HG03354 (cell line): ENCODE measurements around the gene KCNH8.
A peak's percentile ranks its signal among the peaks of the same experiment; 100 is the strongest.

ENCODE experiments used
- ATAC-seq: cut with Tn5 transposase; IDR thresholded peaks from one replicate; pipeline ENCODE4 v1.9.1; 2021; ENCODE audit warnings: mild to moderate bottlenecking; ENCODE audit not compliant: unreplicated experiment, poor library complexity, severe bottlenecking

The KCNH8 gene

DNA sequence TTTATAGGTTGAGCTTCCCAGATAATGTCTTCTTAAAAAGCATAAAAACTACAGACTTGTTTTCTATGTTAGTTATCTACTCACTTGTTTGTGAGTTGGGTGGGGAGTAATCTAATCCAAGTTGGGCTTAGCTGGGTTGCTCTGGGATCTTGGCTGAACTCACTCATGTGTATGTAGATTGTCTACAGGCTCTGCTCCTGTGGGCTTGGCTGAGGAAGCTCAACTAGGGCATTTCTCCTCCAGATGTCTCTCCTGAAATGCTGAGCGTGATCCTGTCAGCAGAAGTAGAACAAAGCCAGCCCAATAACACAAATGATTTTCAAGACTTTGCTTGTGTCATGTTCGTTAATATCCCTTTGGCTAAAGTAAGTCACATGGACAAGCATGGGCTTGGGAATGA, 17.3 kb downstream of the KCNH8 start:
- ATAC-seq, result no peak

DNA sequence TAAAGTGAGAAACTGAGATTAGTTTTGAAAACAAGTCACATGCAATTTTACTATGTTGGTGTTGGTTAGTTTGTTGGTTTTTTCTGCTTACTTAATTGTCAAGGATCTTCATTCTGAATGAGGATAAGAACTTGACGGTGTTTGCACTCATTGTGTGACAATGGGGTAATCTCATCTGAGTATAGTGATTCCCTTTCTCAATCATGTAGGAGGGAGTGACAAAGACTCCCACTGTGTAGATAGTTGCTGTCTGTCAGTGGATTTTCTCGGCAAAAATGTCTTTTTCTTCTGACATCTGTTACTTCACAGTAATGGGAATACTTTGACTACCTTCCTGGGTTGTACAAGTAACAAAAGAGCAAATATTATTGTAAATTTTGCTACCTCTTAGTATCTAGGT, 23.5 kb downstream of the KCNH8 start:
- ATAC-seq, result no peak

DNA sequence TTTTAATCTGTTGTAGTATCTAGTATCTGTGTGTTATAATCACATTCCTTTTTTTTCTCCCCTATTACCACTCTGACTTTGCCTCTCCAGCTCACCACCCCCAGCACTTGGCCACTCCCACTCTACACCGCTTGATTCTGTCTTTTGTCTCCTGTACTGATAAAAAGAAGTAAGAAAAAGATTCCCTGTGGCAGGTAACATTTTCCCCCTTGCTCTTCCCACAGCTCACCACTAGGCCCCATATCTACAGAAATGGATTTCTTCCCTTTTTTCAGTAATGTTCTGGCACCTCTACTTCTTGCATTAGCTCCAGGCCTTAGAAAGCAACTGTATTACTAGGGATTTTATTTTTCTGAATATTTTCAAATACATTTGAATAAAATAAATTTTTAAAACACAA, 25.6 kb downstream of the KCNH8 start:
- ATAC-seq, result no peak

DNA sequence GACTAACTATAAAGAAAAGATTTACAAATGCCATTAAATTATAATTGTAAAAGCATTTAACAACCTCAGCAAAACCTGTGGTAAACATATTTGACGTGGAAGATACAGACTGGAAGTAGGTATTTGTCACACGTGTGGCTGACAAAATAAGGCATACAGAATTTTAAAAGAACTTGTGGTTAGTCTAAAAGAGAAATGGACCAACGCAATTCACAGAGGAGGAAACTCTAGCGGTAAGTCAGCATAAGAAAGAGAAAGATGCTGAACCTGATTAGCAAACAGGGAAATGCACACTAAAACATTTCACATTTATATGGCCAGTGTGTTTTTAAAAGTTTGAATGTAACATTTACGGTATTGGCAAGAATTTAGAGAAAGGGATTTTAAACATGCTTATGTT, 35.3 kb downstream of the KCNH8 start:
- no peak for ATAC-seq

DNA sequence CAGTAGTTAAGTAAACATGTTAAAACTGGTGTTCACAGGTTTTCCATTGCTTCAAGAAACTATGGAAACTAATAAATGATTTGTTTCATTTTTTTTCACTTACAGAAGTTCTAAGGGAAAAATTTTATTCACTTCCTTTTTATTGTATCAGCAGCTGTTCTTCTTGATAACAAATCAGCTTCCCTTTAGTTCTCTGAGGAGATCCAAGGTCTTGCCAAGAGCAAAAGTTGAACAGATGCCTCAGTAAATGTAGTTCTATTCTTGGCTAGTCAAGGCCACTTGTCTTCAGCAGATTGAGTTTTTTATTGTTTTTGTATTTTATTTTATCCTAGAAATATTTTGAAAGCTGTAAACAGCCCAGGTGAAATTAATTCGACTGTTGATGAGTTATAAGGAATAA, 41.8 kb downstream of the KCNH8 start:
- no peak for ATAC-seq

DNA sequence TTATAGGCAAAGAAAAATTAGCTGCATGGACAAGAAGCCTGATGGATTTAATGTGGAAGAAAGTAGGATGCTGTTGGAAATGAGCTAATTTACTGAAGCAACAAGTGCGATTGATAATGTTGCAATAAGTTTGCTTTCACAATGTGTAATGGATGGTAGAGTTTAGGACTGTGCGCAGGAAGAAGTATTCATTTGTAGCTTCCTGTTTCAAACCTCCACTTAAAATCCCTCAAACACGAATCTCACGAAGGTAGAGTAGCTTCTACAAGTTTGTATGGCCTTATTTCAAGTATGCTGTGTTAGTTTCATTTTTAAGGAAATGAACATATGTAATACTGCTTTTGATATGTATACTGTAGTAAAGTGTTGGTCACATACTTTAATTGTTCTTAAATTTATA, 42.3 kb downstream of the KCNH8 start:
- peak; percentile 67 for ATAC-seq

DNA sequence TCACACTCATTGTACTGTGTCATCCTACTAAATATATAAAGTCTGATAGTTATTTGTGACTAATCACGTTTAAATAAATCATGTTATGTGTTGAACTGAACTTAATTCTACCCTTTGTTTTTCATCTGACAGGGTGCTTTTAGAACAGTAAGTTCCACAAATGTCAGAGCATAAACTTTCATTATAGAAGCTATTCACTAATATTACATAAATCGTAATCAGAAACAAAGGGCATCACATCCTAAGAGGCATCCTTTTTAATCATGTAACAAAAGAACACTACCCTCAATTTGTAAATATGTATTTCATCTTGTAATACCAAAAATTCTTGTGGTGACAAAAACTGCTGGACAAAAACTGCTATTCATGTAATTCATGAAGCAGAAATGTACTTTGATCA, 50.8 kb downstream of the KCNH8 start:
- no peak for ATAC-seq

DNA sequence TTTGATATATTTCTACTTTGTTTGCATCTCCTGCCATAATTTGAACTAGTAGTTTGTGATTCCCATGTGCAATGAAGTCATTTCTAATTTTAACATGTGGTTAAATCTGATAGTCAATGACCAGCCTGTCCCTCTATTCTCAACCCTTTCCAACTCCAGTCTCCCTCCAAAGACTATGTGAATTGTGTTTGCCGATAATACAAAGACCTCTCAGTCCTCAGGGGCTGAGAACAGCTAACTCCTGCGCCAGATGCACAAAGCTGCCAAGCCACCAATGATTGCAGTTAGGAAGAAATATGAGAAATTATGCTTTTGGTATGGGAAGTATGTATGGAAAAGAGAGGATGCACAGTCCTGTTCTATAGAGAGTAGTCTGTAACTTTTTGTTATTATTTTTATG, 54.0 kb downstream of the KCNH8 start:
- no peak for ATAC-seq

DNA sequence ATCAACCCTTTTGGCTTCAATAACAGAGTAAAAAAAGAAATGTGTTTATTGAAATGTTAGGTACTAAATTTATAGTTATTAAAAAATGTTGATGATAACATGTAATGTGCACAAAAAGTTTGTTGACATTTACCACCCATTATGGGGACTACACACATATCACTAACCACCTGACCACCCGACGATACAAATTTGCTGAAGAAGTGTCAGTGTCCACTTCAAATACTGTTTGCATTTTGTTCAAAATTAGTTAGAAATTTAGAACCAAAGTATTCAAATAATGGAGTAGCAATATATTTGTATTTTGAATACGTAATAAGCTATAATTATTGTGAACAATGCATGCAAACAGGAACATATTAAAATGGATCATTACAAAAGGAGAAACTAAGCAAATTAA, 54.4 kb downstream of the KCNH8 start:
- ATAC-seq, result no peak

DNA sequence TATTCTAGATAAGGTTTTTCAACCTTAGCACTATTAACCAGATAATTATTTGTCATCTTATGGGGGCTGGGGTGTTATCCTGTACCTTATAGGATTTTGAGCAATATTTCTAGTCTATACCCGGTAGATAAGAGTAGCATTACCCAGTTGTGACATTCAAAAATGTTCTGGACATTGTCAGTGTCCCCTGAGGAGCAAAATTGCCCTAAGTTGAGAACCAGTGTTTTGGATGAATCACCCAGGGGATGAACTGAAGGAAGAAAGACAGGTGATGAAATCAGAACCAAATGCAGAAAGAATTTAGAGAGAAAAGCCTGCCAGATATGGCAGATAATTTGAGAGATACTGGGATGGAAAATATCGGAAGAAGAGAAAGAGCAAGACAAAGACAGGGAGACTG, 58.2 kb downstream of the KCNH8 start:
- no peak for ATAC-seq

DNA sequence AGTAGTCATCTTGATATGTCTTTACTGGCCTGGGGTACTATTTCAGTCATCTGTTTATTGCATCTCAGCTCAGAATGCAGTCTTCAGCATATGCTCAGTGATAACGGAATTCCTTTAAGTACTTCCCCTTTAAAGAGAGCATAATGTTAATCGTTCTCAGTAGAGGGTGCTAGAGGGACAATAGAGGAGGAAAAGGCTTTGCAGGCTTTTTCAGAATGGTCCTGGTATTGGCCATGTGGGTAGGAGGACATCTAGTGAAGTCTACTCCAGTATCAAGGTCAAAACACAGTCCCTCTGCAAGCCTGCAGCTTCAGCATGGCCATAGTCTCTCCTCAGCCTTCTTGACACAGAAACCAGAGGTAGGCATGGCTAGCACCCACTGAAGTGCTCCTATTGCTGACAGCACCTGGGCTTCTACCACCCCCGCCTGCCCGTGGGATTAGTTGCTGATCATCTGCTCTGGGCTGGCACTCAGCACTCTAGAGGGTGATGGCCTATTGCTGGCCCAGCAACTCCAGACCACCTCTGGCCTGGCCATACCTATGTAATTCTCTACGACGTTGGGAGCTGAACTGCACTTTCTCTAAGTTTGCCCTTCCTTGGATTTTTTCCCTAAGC, 65.4 kb downstream of the KCNH8 start:
- ATAC-seq, result no peak

DNA sequence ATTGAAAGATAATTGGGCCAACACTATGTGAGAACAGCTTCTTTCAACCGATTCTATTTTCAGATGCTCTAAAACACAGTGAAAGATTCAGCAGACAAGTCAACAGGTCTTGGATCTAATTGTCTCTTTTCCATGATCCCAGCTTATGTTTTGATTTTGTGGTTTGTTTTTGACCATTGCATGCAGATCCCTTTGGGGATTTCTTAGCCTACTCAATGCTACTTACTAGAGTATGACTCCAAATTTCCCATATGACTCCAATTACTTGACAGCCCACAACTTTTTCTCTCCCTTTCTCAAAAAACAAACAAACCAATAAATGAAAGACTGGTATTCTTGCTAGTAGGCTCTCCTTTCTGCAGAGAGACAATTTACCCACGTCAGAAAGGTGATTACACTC, 67.1 kb downstream of the KCNH8 start:
- no peak for ATAC-seq

DNA sequence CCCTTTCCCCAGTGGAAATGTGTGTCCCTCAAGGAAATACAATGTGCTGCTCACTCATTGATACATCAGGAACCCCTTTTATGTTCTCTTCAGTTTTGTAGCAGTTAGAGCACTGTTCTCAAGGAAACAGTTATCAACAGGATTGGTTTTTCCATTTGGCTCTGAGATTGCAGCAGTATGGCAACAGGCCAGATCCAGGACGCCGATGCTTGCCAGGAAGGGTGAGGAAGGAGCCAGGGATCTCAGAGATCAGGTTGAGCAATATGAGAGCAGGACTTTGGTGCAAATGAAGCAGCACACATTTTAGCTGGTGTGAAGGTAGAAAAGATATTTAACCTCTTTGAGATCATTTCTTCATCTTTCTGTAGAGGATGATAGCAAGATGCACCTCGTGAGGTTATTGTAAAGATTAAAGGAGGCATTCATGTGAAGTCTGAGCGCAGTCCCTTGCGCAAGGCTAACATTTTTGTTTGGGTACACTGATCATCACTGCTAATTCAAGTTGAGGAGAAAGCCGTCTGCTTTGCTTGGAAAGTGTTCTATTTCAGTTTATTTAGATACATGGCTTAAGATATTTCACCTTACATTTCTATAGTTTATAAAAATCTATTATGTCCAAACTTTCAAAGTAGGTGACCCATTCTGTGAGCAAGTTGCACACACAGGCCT, 68.5 kb downstream of the KCNH8 start:
- no peak for ATAC-seq

DNA sequence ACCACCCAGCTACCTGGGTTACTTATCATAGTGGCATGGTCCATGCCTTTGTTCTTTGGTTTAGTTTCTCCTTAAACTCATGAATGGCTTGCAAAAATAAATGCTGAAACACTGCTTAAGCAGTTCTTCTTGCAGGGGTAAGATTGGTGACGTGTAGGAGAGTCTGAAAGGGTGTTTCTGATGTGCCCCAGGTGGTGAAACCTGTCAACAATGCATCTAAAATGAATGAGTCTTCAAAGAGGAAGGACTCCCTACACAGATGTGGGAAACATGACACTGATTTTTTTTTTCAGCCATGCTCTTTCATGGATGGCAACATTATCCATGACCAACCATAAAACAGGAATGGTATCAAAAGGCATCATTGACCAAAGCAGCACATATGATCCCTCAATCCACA, 72.0 kb downstream of the KCNH8 start:
- ATAC-seq, result no peak

DNA sequence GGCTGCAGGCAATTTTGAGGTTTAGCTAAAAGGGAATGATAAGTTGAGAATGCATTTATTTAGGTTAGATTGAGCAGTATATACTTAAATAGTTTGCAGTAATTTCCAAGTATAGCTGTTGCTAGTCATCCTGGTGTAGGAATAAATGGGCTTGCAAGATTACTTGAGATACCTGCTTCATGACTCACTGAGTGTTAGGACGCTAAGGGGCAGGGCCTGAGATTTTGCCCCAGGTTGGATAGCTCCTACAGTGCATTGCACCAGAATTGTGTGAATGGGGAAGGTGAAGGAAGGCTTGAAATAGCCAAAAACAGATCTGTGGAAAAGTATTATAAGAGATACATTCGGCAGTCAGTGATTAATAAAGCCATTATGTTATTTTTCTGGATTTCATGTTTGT, 72.8 kb downstream of the KCNH8 start:
- no peak for ATAC-seq

DNA sequence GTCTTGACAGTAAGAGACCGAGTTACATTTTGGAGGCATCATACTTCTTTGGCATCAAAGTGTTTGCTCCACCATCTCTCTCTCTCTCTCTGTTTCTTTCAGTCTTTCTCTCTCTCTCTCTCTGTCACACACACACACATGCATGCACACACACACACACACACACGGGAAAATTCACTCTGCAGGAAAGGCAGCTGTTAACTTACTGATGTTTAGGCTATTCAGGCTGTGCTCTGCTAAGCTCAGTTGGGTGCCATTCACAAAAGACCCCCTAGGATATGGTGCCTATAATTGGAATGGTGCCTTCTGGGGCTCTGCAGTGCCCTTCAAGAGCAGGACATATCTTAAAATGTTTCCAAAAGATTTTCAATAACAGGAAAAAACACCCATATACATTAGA, 78.2 kb downstream of the KCNH8 start:
- ATAC-seq, result no peak

DNA sequence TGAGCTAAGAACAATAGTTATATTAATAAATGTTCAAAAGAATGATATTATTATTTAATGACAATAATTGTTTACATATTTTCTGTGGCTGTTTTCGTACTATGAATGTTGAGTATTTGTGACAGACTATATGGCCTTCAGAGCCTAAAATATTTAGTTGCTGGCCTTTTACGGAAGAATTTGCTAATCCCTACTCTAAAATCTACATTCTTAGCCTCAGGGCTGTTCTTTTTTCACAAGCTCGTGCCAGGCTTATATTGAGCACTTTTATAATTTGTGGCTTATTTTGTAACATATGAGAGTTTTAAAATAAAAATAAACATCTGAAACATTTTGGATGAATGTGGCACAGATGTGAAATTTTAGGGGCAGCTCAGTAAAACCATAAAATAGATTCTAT, 79.9 kb downstream of the KCNH8 start:
- no peak for ATAC-seq

DNA sequence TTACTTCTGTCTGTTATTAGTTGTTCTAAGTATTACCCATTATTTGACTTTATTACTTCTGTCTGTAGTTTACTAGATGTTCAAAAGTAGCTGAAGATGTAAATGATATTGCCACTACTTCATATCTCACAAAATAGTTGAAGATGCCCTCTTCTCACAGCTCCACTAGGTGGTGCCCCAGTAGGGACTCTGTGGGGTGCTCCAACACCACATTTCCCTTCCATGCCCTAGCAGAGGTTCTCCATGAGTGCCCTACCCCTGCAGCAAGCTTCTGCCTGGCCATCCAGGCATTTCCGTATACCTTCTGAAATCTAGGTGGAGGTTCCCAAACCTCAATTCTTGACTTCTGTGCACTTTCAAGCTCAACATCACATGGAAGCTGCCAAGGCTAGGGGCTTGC, 80.8 kb downstream of the KCNH8 start:
- ATAC-seq, result no peak

DNA sequence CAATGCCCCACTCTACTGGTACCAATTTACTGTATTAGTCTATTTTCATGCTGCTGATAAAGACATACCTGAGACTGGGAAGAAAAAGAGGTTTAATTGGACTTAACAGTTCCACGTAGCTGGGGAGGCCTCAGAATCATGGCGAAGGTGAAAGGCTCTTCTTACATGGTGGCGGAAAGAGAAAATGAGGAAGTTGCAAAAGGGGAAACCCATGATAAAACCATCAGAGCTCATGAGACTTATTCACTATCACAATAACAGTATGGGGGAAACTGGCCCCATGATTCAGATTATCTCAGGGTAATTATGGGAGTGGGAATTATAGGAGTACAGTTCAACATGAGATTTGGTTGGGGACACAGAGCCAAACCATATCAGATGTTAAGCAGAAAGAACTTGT, 81.6 kb downstream of the KCNH8 start:
- peak; percentile 61 for ATAC-seq

DNA sequence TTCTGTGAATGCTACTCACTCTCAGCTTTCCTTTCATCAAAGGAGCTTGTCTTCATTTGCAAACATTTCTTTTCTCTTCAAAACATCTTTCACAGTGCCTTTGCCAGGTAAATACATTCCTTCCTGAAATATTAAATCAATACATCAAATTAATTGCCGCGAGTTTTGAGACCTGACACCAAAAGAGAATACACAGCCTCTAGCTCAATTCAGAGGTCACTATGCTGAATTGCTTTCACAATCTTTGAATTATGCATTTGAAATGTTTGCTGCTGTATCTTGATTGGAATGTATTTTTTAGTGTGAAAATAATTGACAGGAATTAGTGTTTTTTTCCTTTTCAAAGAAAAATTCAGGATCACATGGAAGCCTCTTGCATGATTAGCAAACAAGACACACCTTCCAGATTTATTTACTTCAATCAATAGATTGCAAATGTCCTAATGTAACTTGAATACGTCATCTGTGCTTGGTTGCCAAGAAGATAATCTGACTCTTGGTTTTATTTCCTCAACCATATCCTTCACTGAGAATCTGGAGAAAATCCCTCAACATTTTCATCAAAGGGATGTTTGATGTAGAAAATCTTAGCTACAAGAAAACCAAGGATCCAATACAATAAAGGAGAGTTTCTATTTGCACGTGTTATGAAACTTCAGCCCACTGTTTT, 83.6 kb downstream of the KCNH8 start:
- no peak for ATAC-seq

DNA sequence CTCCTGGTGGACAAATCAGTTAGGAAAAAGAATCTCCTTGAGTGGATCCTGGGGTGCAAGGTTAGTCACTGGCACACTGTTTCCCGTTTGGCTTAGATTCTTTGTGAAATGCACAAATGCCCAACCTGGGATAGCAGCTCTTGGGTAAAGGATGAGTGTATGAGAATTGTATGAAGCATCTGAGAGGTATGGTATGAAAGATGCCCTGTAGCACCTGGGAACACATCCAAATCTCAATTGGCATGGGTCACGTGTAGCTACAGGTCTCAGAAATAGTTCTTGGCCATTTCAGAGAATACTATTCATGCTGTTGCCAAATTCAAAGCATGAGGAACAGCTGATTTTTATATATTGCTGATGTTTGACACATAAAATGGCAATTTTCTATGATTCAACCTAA, 84.3 kb downstream of the KCNH8 start:
- no peak for ATAC-seq
